H1 (cell line): ENCODE results near the gene LSM3. TPM values are rescaled to one million over a fixed set of nuclear protein-coding genes. Genes with fewer than 3 reads are reported as not detected.

Source experiments
- CTCF ChIA-PET: fragments of 300-600 bp; sonication (Branson Sonifier 250); formaldehyde crosslinking; loops from one replicate; lab custom pipeline; 2021; ENCODE audit not compliant: partially characterized antibody; lab: Charles Lee
- POLR2A ChIA-PET: fragments of 300-600 bp; sonication (Branson Sonifier 250); formaldehyde crosslinking; loops from one replicate; lab custom pipeline; 2021; ENCODE audit warnings: inconsistent platforms; ENCODE audit not compliant: partially characterized antibody; lab: Charles Lee
- DNase-seq, 2 experiments: peaks; one replicate each; pipeline versions ENCODE4 v3.0.0 to v3.0.0-alpha.2; 2010 to 2022; ENCODE audit warnings: low spot score in 2 of 2, low read depth in 1 of 2, mixed read lengths in 1 of 2
- FAIRE-seq: peaks from 2 replicates; lab custom pipeline; 2011; peaks lifted over from hg19 to GRCh38; lab: Jason Lieb, UNC
- H2AFZ ChIP-seq: 2 replicates; pipeline ENCODE4 v1.8.1; 2012; ENCODE audit warnings: low read length, inconsistent platforms
- H2AK5ac ChIP-seq: 2 replicates; pipeline ENCODE4 v1.6.1; 2013; ENCODE audit warnings: low read depth, low read length
- H2BK120ac ChIP-seq: replicated peaks from 2 replicates; pipeline ENCODE3; 2013; ENCODE audit warnings: low read depth, low read length, inconsistent platforms
- H2BK12ac ChIP-seq: 2 replicates; pipeline ENCODE4 v1.6.1; 2013; ENCODE audit warnings: low read depth, low read length
- H2BK15ac ChIP-seq: 2 replicates; pipeline ENCODE4 v1.6.1; 2013; ENCODE audit warnings: low read length
- H2BK20ac ChIP-seq: 2 replicates; pipeline ENCODE4 v1.6.1; 2013; ENCODE audit warnings: low read length
- H2BK5ac ChIP-seq: 2 replicates; pipeline ENCODE4 v1.6.1; 2013; ENCODE audit warnings: low read depth, low read length
- H3K14ac ChIP-seq: 2 replicates; pipeline ENCODE4 v1.6.1; 2013; ENCODE audit warnings: inconsistent platforms; ENCODE audit not compliant: insufficient read length
- H3K18ac ChIP-seq: 2 replicates; pipeline ENCODE4 v1.6.1; 2013; ENCODE audit warnings: low read length; ENCODE audit errors: extremely low read depth
- H3K23ac ChIP-seq: 2 replicates; pipeline ENCODE4 v1.6.1; 2013; ENCODE audit warnings: inconsistent platforms; ENCODE audit not compliant: insufficient read length
- H3K23me2 ChIP-seq: 2 replicates; pipeline ENCODE4 v1.6.1; 2013; ENCODE audit warnings: low read depth, low read length
- H3K27ac ChIP-seq: 2 replicates; pipeline ENCODE4 v1.6.1; 2011; ENCODE audit warnings: low read depth, low read length, inconsistent platforms
- H3K27me3 ChIP-seq, 4 experiments: replicated peaks in 1 of 4; 1 replicate in 1 of 4; 2 replicates in 3 of 4; pipeline versions ENCODE4 v1.6.1 to v1.8.1; 2011 to 2013; ENCODE audit warnings: low read length in 3 of 4, mild to moderate bottlenecking in 3 of 4, inconsistent platforms in 2 of 4, mixed read lengths in 2 of 4, moderate library complexity in 1 of 4; ENCODE audit not compliant: control insufficient read depth in 3 of 4, insufficient read depth in 3 of 4; ENCODE audit errors: extremely low read depth in 1 of 4
- H3K36me3 ChIP-seq, 4 experiments: 2 replicates each; pipeline versions ENCODE4 v1.6.1 to v1.8.1; 2011 to 2013; ENCODE audit warnings: mild to moderate bottlenecking in 4 of 4, low read length in 3 of 4, moderate library complexity in 2 of 4, control low read depth in 1 of 4, inconsistent platforms in 1 of 4; ENCODE audit not compliant: insufficient read depth in 4 of 4, control insufficient read depth in 2 of 4
- H3K4ac ChIP-seq: replicated peaks from 2 replicates; pipeline ENCODE3; 2013; ENCODE audit warnings: low read length, low read depth, mixed read lengths, inconsistent platforms; ENCODE audit not compliant: insufficient read length
- H3K4me1 ChIP-seq, 4 experiments: replicated peaks in 1 of 4; 1 replicate in 1 of 4; 2 replicates in 3 of 4; pipeline versions ENCODE4 v1.6.1 to v1.8.1; 2011 to 2013; ENCODE audit warnings: low read length in 3 of 4, inconsistent platforms in 2 of 4, mixed read lengths in 1 of 4; ENCODE audit not compliant: insufficient read depth in 4 of 4, control insufficient read depth in 3 of 4
- H3K4me2 ChIP-seq, 2 experiments: 2 replicates each; pipeline versions ENCODE4 v1.6.1 to v1.8.1; 2011 to 2013; ENCODE audit warnings: low read depth in 2 of 2, low read length in 2 of 2, control low read depth in 1 of 2, inconsistent platforms in 1 of 2, mild to moderate bottlenecking in 1 of 2; ENCODE audit not compliant: insufficient read depth in 1 of 2
- H3K4me3 ChIP-seq, 4 experiments: fragments of 200-600, 300-600 bp in 1 of 4; sonication (generic), shearing (Covaris generic), sonication (Bioruptor Twin) in 1 of 4; 2 replicates each; pipeline versions ENCODE4 v1.5.1 to v1.8.1; 2011 to 2016; ENCODE audit warnings: low read length in 4 of 4, low read depth in 3 of 4, control low read depth in 2 of 4, inconsistent platforms in 2 of 4, mild to moderate bottlenecking in 2 of 4, mixed read lengths in 1 of 4, moderate library complexity in 1 of 4; ENCODE audit not compliant: insufficient read depth in 2 of 4; ENCODE audit errors: extremely low read depth in 1 of 4
- H3K56ac ChIP-seq: replicated peaks from 2 replicates; pipeline ENCODE3; 2013; ENCODE audit warnings: low read depth, mild to moderate bottlenecking, mixed read lengths, low read length, inconsistent platforms; ENCODE audit not compliant: insufficient read length
- H3K79me1 ChIP-seq: 2 replicates; pipeline ENCODE4 v1.6.1; 2013; ENCODE audit warnings: low read depth, low read length, control low read depth
- H3K79me2 ChIP-seq, 2 experiments: 2 replicates each; pipeline versions ENCODE4 v1.6.1 to v1.8.1; 2012 to 2013; ENCODE audit warnings: low read length in 2 of 2, mild to moderate bottlenecking in 2 of 2, inconsistent platforms in 1 of 2; ENCODE audit not compliant: insufficient read depth in 2 of 2, control insufficient read depth in 1 of 2
- H3K9ac ChIP-seq, 4 experiments: replicated peaks in 1 of 4; 1 replicate in 1 of 4; 2 replicates in 3 of 4; pipeline versions ENCODE4 v1.6.1 to v1.8.1; 2011 to 2013; ENCODE audit warnings: low read depth in 3 of 4, low read length in 3 of 4, control low read depth in 2 of 4, mild to moderate bottlenecking in 2 of 4, moderate library complexity in 2 of 4, inconsistent platforms in 1 of 4; ENCODE audit errors: extremely low read depth in 1 of 4
- H3K9me3 ChIP-seq, 2 experiments: 2 replicates each; pipeline versions ENCODE4 v1.6.1 to v1.8.1; 2012 to 2013; ENCODE audit warnings: mild to moderate bottlenecking in 2 of 2, moderate library complexity in 2 of 2, control low read depth in 1 of 2, inconsistent platforms in 1 of 2, low read depth in 1 of 2, low read length in 1 of 2, mixed read lengths in 1 of 2; ENCODE audit not compliant: insufficient read depth in 2 of 2
- H4K20me1 ChIP-seq, 2 experiments: replicated peaks in 1 of 2; 2 replicates each; pipeline versions ENCODE3 to v1.8.1; 2011 to 2013; ENCODE audit warnings: inconsistent platforms in 2 of 2, low read length in 2 of 2, mild to moderate bottlenecking in 1 of 2; ENCODE audit not compliant: insufficient read depth in 2 of 2, control insufficient read depth in 1 of 2
- H4K5ac ChIP-seq: 2 replicates; pipeline ENCODE4 v1.6.1; 2013; ENCODE audit warnings: low read length, low read depth, mixed read lengths, inconsistent platforms; ENCODE audit not compliant: insufficient read length
- H4K8ac ChIP-seq: 2 replicates; pipeline ENCODE4 v1.8.0; 2013; ENCODE audit warnings: mild to moderate bottlenecking, moderate library complexity, low read length, inconsistent platforms; ENCODE audit not compliant: insufficient read depth; ENCODE audit errors: extremely low read depth
- H4K91ac ChIP-seq: replicated peaks from 2 replicates; pipeline ENCODE3; 2013; ENCODE audit warnings: low read length, mixed read lengths, inconsistent platforms; ENCODE audit not compliant: insufficient read length
- ASH2L ChIP-seq: fragments of 200-600, 300-600 bp; sonication (generic); IDR thresholded peaks from one replicate; pipeline ENCODE4 v1.7.1; 2017; ENCODE audit warnings: low read length
- GABPA ChIP-seq: IDR thresholded peaks from 2 replicates; pipeline ENCODE4 v1.6.1; 2011; ENCODE audit warnings: mild to moderate bottlenecking, low read length, moderate library complexity, borderline replicate concordance; ENCODE audit not compliant: insufficient read depth
- KDM4A ChIP-seq: IDR thresholded peaks from one replicate; pipeline ENCODE4 v1.7.1; 2012; ENCODE audit warnings: low read depth, mild to moderate bottlenecking, moderate library complexity, low read length, inconsistent platforms; ENCODE audit not compliant: severe bottlenecking
- SP4 ChIP-seq: IDR thresholded peaks from 2 replicates; pipeline ENCODE4 v1.6.1; 2012; ENCODE audit warnings: low read length, inconsistent platforms
- WGBS, 2 experiments: shearing (Covaris generic) in 1 of 2; methylation state at CpG; one replicate each; pipeline versions ENCODE4 v1.1.6 to v1.1.7; 2013 to 2015; ENCODE audit warnings: low lambda C conversion rate in 2 of 2, mixed read lengths in 2 of 2, inconsistent platforms in 1 of 2, low coverage in 1 of 2, missing lambda C conversion rate in 1 of 2; ENCODE audit not compliant: insufficient replicate concordance in 2 of 2, insufficient coverage in 1 of 2, insufficient read length in 1 of 2; ENCODE audit errors: extremely low coverage in 1 of 2, missing lambda C conversion rate in 1 of 2; 5-methylcytosine and 5-hydroxymethylcytosine counted together
- polyA plus RNA-seq, 7 experiments: library from polyadenylated mRNA; depleted of rRNA in 3 of 7; stranded (reverse) in 5 of 7; unstranded in 2 of 7; fragments of >200 nt in 5 of 7; fragments of 200-250 nt in 2 of 7; gene quantifications; 1 replicate in 5 of 7; 2 replicates in 1 of 7; 4 replicates in 1 of 7; pipeline versions ENCODE4 v1.2.1 to v1.2.3, GENCODE V29; 2011 to 2013; ENCODE audit warnings: missing spikeins in 2 of 7, mixed read lengths in 2 of 7
- total RNA-seq: library from RNA; stranded (reverse); fragmentation: NEBNext Ultra II Directional; extraction: Animal tissue kit (Norgen Biotek cat#: 25700); gene quantifications from 2 replicates; pipeline ENCODE4 v1.2.1, GENCODE V29; 2021

Gene LSM3
- total and polyA plus RNA-seq, 2 of the 8 experiments (the other 6 are each of a cell fraction or from before 2014, with no cell fraction given): 7.1 to 25.4 TPM

- Histone ChIP-seq H3K4me3 (no peak overlapping the region), H4K20me1 (peaks cover 4 to 7% of the 10 kb centered on the region in 2 experiments), H3K79me1 (no peaks in the 10 kb centered on the region), H3K36me3 (peaks cover 7 to 34% (median 22%) of the 10 kb centered on the region in 4 experiments; a peak in 7 of 8 replicates), H3K4me1 (no peaks in the 10 kb centered on the region), H2BK15ac (no peak overlapping the region), H3K23ac (no peak overlapping the region), H2BK120ac (no peak overlapping the region), H3K27ac (no peak overlapping the region), H3K27me3 (no peaks in the 10 kb centered on the region), H4K5ac (no peak overlapping the region), H3K23me2 (no peaks in the 10 kb centered on the region; the same call in 1 of the 2 replicates), H2AK5ac (no peak overlapping the region), H2AFZ (no peak overlapping the region), H3K18ac (no peak overlapping the region), H3K4ac (no peak overlapping the region), H3K79me2 (no peaks in the 10 kb centered on the region), H2BK5ac (no peak overlapping the region), H3K9me3 (no peaks in the 10 kb centered on the region), H4K8ac (no peak overlapping the region), H3K9ac (no peak overlapping the region), H3K56ac (no peak overlapping the region), H3K4me2 (no peak overlapping the region), H3K14ac (no peak overlapping the region), H2BK12ac (no peak overlapping the region), H4K91ac (no peak overlapping the region), H2BK20ac (no peak overlapping the region)
- DNase-seq: no peak
- CTCF ChIA-PET: interaction anchor here (1.2 to 3.1 kb wide), 5 partner anchors 9 to 365 kb away, joined by 3 to 14 read pairs (median 7); no protein-coding TSS in a partner anchor
- POLR2A ChIA-PET: no interaction called here
- no peak for FAIRE-seq
- TF ChIP-seq ASH2L (no peak), KDM4A (no peak), SP4 (no peak), GABPA (no peak)
- WGBS, 2 experiments: 87 to 100% methylated on average over 2 to 5 of the region's 5 CpGs
Measured at GRCh38 chr3:14154276-14154675, 24.3 kb upstream of the LSM3 start.
